Brain microvascular endothelial cell (primary cell): ENCODE results near the gene ARID1A.

Source experiments
- DNase-seq: peaks from one replicate; pipeline ENCODE4 v3.0.0-alpha.2; 2020
- H3K27ac ChIP-seq: fragments of 250-450 bp; sonication (Bioruptor Pico); 2 replicates; pipeline ENCODE4 v1.5.1; 2020; ENCODE audit warnings: mild to moderate bottlenecking, moderate library complexity
- H3K27me3 ChIP-seq: fragments of 250-450 bp; sonication (Bioruptor Pico); replicated peaks from 2 replicates; pipeline ENCODE4 v1.5.1; 2020; ENCODE audit warnings: mild to moderate bottlenecking
- H3K36me3 ChIP-seq: fragments of 250-450 bp; sonication (Bioruptor Pico); replicated peaks from 2 replicates; pipeline ENCODE4 v1.5.1; 2020; ENCODE audit warnings: mild to moderate bottlenecking
- H3K4me3 ChIP-seq: 2 replicates; pipeline ENCODE4 v1.5.1; 2011; ENCODE audit warnings: low read depth, mild to moderate bottlenecking, control low read depth, low read length, moderate library complexity
- in situ Hi-C: cut with HindIII; loops from 2 replicates; pipeline ENCODE4 v1.10.0; 2017; ENCODE audit warnings: low sequenced_read_pairs, low pct_ligation_motif_present
- TF ChIP-seq, protein P1 (sequence below): IDR thresholded peaks from 2 replicates; pipeline ENCODE4 v1.5.1; 2011; ENCODE audit warnings: low read depth, mild to moderate bottlenecking, moderate library complexity, low read length, control low read depth, inconsistent platforms; ENCODE audit errors: missing control alignments

The ARID1A gene

DNA sequence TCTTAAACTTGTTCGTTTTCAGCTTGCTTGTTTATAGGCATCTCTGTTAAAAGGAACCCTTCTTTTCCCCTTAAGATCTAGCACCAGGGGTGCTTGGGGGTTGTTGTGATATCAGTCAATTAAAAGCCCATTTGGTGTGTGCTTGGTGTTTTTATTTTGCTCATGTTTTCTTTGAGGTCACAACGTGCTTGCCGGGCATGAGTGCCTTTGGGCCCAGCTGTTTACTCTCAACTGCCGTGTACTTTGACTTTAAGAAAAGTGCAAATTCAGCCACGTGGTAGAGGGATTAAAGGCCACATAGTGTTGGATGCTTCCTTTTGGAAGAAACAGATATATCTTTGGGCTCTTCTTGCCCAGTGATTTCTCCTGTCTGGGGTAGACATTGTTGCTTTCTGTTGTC lies 10.5 kb downstream of the ARID1A start:
- no peak for DNase-seq
- TF ChIP-seq, protein P1, sequence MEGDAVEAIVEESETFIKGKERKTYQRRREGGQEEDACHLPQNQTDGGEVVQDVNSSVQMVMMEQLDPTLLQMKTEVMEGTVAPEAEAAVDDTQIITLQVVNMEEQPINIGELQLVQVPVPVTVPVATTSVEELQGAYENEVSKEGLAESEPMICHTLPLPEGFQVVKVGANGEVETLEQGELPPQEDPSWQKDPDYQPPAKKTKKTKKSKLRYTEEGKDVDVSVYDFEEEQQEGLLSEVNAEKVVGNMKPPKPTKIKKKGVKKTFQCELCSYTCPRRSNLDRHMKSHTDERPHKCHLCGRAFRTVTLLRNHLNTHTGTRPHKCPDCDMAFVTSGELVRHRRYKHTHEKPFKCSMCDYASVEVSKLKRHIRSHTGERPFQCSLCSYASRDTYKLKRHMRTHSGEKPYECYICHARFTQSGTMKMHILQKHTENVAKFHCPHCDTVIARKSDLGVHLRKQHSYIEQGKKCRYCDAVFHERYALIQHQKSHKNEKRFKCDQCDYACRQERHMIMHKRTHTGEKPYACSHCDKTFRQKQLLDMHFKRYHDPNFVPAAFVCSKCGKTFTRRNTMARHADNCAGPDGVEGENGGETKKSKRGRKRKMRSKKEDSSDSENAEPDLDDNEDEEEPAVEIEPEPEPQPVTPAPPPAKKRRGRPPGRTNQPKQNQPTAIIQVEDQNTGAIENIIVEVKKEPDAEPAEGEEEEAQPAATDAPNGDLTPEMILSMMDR = no peak
- Histone ChIP-seq H3K27me3 (no peaks in the 10 kb centered on the region), H3K27ac (peak overlapping the region; percentile 28), H3K4me3 (no peak overlapping the region), H3K36me3 (peaks cover 2% of the 10 kb centered on the region)
- in situ Hi-C loops = no loop called here

DNA sequence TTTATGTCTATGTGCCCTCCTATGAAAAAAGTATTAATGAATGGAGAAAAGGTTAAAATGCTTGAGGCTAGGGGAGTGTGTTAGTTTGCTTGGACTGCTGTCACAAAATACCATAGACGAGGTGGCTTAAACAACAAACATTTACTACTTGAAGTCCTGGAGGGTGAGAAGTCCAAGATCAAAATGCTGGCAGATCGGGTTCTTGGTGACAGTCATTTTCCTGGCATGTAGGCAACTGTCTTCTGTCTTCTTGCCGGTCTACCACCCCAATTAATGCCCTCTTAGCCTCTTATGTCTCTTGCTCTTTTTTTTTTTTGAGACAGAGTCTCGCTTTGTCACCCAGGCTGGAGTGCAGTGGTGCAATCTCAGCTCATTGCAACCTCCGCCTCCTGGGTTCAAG lies 15.0 kb downstream of the ARID1A start:
- TF ChIP-seq, protein P1 = no peak
- H3K27ac ChIP-seq = no peak overlapping the region
- in situ Hi-C loops = no loop called here
- no peak for DNase-seq
- no peak overlapping the region for H3K4me3 ChIP-seq
- peaks cover 4% of the 10 kb centered on the region for H3K36me3 ChIP-seq
- H3K27me3 ChIP-seq = no peaks in the 10 kb centered on the region

DNA sequence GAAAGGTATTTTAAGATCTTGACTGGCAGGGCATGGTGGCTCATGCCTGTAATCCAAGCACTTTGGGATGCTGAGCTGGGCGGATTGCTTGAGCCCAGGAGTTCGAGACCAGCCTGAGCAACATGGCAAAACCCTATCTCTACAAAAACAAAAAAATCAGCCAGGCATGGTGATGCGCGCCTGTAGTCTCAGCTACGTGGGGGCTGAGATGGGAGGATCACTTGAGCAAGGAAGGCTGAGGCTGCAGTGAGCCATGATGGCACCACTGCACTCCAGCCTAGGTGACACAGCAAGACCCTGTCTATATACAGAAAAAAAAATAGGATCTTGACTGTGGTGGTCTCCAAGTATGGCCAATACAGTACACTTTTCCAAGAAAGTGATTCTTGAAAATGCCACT lies 16.0 kb downstream of the ARID1A start:
- no peaks in the 10 kb centered on the region for H3K27me3 ChIP-seq
- H3K27ac ChIP-seq = no peak overlapping the region
- in situ Hi-C loops = no loop called here
- TF ChIP-seq, protein P1 = no peak
- H3K4me3 ChIP-seq = no peak overlapping the region
- no peak for DNase-seq
- peaks cover 4% of the 10 kb centered on the region for H3K36me3 ChIP-seq

DNA sequence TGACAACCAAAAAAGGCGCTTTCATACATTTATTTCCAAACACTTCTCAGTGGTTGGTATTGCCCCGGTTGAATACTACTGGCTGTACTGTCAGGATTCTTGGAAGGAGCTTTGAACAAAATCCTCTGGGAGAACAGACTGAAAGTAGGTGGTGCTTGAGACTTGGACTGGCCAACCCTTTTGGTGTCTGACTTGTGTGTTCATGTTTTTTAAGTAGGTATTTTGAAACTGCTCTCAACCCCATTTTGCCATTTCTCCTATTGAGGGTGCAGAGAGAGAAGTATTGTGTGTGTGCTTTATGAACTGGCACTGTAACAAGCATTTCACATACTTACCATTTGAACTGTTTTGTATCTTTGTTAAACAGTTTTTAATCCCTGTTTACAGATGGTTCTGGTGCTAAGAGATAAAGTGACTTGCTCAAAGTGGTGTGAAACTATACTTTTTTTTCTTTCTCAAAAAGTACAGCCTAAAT lies 21.2 kb downstream of the ARID1A start:
- Histone ChIP-seq H3K27ac (no peak overlapping the region), H3K36me3 (peaks cover 1% of the 10 kb centered on the region), H3K27me3 (no peaks in the 10 kb centered on the region), H3K4me3 (no peak overlapping the region)
- DNase-seq = no peak
- TF ChIP-seq, protein P1 = no peak
- in situ Hi-C loops = no loop called here

DNA sequence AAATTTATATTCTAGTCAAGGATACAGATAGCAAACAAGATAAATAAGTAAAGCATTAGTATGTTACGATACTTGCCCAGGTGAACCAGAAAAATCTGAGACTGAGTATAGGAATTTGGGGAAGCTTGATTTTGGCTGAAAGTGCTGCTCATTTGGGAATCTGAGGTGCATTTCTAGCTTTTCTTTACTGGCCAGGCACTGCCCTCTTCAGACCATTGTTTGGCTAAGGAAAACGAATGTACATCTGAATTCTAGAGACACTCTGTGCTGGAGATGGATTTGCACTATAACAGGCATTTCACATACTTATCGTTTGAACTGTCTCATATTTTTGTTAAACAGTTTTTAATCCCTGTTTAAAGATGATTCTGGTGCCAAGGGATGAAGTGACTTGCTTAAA lies 23.4 kb downstream of the ARID1A start:
- Histone ChIP-seq H3K36me3 (no peaks in the 10 kb centered on the region), H3K27me3 (no peaks in the 10 kb centered on the region), H3K27ac (no peak overlapping the region), H3K4me3 (no peak overlapping the region)
- TF ChIP-seq, protein P1 = peak; percentile 14
- in situ Hi-C loops = no loop called here
- no peak for DNase-seq

DNA sequence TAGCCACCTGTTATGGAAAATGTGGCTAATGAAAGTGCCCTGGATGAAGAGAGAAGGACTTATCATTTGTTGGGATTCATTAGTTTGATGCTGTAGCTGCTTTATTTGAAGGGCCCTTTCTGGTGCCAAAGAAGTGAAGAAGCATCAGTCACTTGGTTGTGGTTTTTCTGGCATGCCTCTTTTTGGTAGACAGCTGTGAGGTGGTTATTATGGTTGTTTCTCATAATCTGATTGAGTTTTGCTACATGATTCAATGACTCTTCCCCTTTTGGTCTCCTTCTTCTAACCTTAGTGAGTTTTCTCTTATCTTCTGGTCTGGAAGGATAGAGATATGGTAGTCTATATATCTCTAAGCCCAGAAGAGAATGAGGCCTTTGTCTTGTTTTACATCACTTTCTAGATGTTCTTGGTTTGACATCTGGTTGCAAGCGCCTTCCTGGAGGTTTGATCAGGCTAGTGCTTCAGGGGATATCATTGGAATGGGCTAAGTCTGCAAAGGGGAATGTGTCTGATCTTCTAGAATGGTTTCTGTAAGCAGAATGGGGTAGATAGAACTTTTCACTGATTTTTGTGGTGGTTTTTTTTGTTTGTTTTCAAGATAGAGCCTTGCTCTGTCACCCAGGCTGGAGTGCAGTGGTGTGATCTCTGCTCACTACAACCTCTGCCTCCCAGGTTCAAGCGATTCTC lies 26.0 kb downstream of the ARID1A start:
- Histone ChIP-seq H3K36me3 (no peaks in the 10 kb centered on the region), H3K4me3 (no peak overlapping the region), H3K27me3 (no peaks in the 10 kb centered on the region), H3K27ac (no peak overlapping the region)
- no peak for DNase-seq
- TF ChIP-seq, protein P1 = no peak
- in situ Hi-C loops = no loop called here
